Transverse colon (tissue), 4 donors: ENCODE results near the gene GRM7. TPM values are rescaled to one million over a fixed set of nuclear protein-coding genes. Genes with fewer than 3 reads are reported as not detected.

ENCODE experiments used
- DNase-seq: peaks from one replicate; pipeline ENCODE4 v3.0.0-alpha.2; 2019
- H3K27ac ChIP-seq, 4 donors: fragments of 200-600 bp; sonication (generic); 2 replicates each; pipeline ENCODE4 v1.5.1; 2016 to 2018; ENCODE audit warnings: inconsistent platforms in 4 of 4
- H3K27me3 ChIP-seq: fragments of 200-600 bp; sonication (generic); 2 replicates; pipeline ENCODE4 v1.5.1; 2017; ENCODE audit warnings: inconsistent platforms
- H3K36me3 ChIP-seq, 4 donors: fragments of 200-600 bp; sonication (generic); 2 replicates each; pipeline ENCODE4 v1.5.1; 2017 to 2019; ENCODE audit warnings: inconsistent platforms in 4 of 4
- H3K4me1 ChIP-seq, 4 donors: fragments of 200-600 bp; sonication (generic); 2 replicates each; pipeline ENCODE4 v1.5.1; 2017 to 2020; ENCODE audit warnings: inconsistent platforms in 4 of 4
- H3K4me3 ChIP-seq, 4 donors: fragments of 200-600 bp; sonication (generic); 1 replicate in 1 of 4; 2 replicates in 3 of 4; pipeline versions ENCODE4 v1.5.1 to v1.6.1; 2017 to 2019; ENCODE audit warnings: inconsistent platforms in 4 of 4
- H3K9me3 ChIP-seq, 2 donors: fragments of 200-600 bp; sonication (generic); 2 replicates each; pipeline ENCODE4 v1.5.1; 2017 to 2019; ENCODE audit warnings: inconsistent platforms in 2 of 2
- EP300 ChIP-seq: sonication (generic); formaldehyde crosslinking; IDR thresholded peaks from one replicate; pipeline ENCODE4 v1.6.1; 2017; ENCODE audit warnings: antibody characterized with exemption, low read depth
- POLR2A ChIP-seq: fragments of 450-650 bp; IDR thresholded peaks from one replicate; pipeline ENCODE4 v1.6.1; 2016; ENCODE audit warnings: antibody characterized with exemption, mild to moderate bottlenecking, moderate library complexity
- POLR2AphosphoS5 ChIP-seq, 3 donors: sonication (generic); formaldehyde crosslinking; IDR thresholded peaks; one replicate each; pipeline ENCODE4 v1.6.1; 2016; ENCODE audit warnings: antibody characterized with exemption in 3 of 3
- WGBS, 2 donors: methylation state at CpG; one replicate each; pipeline ENCODE4 v1.1.5; 2018; ENCODE audit warnings: low coverage in 1 of 2; 5-methylcytosine and 5-hydroxymethylcytosine counted together
- in situ Hi-C, 4 donors: fragments of 200-750 bp; cut with MboI; loops; one replicate each; pipeline versions ENCODE4 v1.15.0 to v1.15.1; 2017; ENCODE audit warnings: low sequenced_read_pairs in 3 of 4, low pct_ligation_motif_present in 1 of 4, low pct_unique_long_range_greater_than_20kb in 1 of 4
- intact Hi-C: fragments of 100-400 bp; cut with DNase I; formaldehyde crosslinking; loops from one replicate; pipeline ENCODE4 v1.15.1; 2023; ENCODE audit warnings: low total_unique reads
- total RNA-seq, 4 donors: library from RNA; depleted of rRNA; stranded (reverse); fragments of >200 nt; gene quantifications; one replicate each; pipeline ENCODE4 v1.1.0, GENCODE V29; 2016
- TF ChIP-seq, protein P1 (sequence below), 5 experiments: fragments of 200-600 bp in 3 of 5; fragments of 450-650 bp in 2 of 5; sonication (generic) in 3 of 5; IDR thresholded peaks; 1 replicate in 2 of 5; 2 replicates in 3 of 5; pipeline ENCODE4 v1.5.1; 2016 to 2017; ENCODE audit warnings: antibody characterized with exemption in 5 of 5, inconsistent platforms in 3 of 5, mild to moderate bottlenecking in 2 of 5, moderate library complexity in 1 of 5

The GRM7 gene
- under 1 TPM in 3 of 4 donors, not detected in 1; 0.14 to 0.20 (median 0.16) TPM for total RNA-seq

DNA sequence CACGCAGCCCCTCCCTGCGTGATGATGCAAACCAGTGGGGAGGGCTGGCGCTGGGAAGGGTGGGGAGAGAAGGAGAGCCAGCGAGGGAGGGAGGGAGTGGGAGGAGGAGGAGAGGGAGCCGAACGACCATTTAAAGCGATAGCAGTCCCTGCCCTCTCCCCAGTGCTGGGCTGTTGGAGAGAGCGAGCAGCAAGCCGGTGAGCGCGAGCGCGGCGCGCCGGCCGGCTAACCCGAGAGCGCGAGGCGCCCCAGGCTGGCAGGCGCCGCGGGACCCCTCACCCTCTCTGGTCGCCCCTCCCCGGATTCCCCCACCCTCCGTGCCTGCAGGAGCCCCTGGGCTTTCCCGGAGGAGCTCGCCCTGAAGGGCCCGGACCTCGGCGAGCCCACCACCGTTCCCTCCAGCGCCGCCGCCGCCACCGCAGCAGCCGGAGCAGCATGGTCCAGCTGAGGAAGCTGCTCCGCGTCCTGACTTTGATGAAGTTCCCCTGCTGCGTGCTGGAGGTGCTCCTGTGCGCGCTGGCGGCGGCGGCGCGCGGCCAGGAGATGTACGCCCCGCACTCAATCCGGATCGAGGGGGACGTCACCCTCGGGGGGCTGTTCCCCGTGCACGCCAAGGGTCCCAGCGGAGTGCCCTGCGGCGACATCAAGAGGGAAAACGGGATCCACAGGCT lies at the start of gene GRM7:
GRM7 (plus strand) TSS at position 162 of the 671 bp plus-strand sequence.
- WGBS, 2 donors, result 21% methylated on average over 12 of the region's 62 CpGs; no CpG with 5 or more reads in 1 of the 2 donors
- Histone ChIP-seq H3K27me3 (peaks cover 49% of the 10 kb centered on the region), H3K4me3 (peak within 1 kb of the TSS in 2 of 4 donors; percentile 18 to 37), H3K4me1 (peaks cover 0 to 4% (median 0%) of the 10 kb centered on the region in 4 donors), H3K27ac (no peak within 1 kb of the TSS), H3K9me3 (no peaks in the 10 kb centered on the region), H3K36me3 (no peaks in the 10 kb centered on the region)
- TF ChIP-seq POLR2A (no peak), POLR2AphosphoS5 (IDR thresholded peaks at IDR 0.05) (no peak)
- TF ChIP-seq, protein P1, sequence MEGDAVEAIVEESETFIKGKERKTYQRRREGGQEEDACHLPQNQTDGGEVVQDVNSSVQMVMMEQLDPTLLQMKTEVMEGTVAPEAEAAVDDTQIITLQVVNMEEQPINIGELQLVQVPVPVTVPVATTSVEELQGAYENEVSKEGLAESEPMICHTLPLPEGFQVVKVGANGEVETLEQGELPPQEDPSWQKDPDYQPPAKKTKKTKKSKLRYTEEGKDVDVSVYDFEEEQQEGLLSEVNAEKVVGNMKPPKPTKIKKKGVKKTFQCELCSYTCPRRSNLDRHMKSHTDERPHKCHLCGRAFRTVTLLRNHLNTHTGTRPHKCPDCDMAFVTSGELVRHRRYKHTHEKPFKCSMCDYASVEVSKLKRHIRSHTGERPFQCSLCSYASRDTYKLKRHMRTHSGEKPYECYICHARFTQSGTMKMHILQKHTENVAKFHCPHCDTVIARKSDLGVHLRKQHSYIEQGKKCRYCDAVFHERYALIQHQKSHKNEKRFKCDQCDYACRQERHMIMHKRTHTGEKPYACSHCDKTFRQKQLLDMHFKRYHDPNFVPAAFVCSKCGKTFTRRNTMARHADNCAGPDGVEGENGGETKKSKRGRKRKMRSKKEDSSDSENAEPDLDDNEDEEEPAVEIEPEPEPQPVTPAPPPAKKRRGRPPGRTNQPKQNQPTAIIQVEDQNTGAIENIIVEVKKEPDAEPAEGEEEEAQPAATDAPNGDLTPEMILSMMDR (IDR thresholded peaks at IDR 0.05), result no peak
- intact Hi-C loops, result no loop called here
- no peak for DNase-seq
- in situ Hi-C loops, result no loop called here

DNA sequence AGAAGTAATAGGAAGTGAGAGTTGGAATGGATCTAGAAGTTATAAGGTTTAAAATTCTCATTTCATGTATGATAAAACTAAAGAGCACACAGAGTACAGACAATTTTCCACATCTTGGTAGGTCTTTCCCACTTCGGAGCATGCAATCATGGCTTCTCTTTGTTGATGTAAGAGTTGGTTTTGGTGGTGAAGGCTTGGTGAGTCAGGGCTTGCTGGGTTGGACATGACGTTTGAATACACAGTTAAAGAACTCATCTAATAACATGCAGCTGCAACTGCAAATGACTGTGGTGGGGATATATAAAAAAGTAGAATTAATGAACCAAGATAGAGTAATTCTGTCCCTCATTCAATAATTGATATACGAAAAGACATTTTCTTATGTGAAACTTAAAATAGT lies 39.5 kb upstream of the GRM7 start:
- DNase-seq, result no peak
- Histone ChIP-seq H3K36me3 (no peaks in the 10 kb centered on the region), H3K27me3 (no peaks in the 10 kb centered on the region), H3K9me3 (no peaks in the 10 kb centered on the region), H3K27ac (no peak overlapping the region), H3K4me3 (no peak overlapping the region), H3K4me1 (no peaks in the 10 kb centered on the region)
- intact Hi-C loops (no loop called here), in situ Hi-C loops (loop anchor here in 2 of 4 donors (25.0 kb wide), 2 partner anchors 434 to 609 kb away; no protein-coding TSS in a partner anchor)
- WGBS, 2 donors, result 74 to 85% methylated on average over 3 of the region's 3 CpGs
- TF ChIP-seq, protein P1 (IDR thresholded peaks at IDR 0.05), result no peak
- TF ChIP-seq POLR2A, result no peak
- TF ChIP-seq POLR2AphosphoS5 (IDR thresholded peaks at IDR 0.05), result no peak
- TF ChIP-seq EP300, result no peak

DNA sequence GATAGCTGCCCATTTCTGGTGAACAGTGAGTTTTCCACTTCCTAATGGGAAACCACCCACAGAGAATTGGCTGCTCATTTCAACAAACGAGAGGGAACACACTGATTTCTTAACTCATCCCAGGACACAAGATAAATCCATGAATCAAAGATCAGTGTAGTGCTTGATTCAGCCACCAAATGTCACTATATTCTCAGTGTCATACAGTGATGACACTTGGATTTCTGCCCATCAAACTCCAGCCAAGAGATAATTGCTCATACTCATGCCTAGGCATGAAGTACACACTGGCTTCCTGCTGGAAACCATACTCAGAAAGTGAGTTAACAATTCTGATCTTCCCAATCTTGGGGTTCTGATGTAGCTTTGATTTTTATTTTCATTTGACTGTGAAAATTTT lies 35.4 kb upstream of the GRM7 start:
- 57 to 100% methylated on average over 1 of the region's 1 CpG for WGBS, 2 donors
- intact Hi-C loops, result no loop called here
- Histone ChIP-seq H3K9me3 (no peaks in the 10 kb centered on the region), H3K27ac (no peak overlapping the region), H3K4me3 (no peak overlapping the region), H3K4me1 (no peaks in the 10 kb centered on the region), H3K36me3 (no peaks in the 10 kb centered on the region), H3K27me3 (no peaks in the 10 kb centered on the region)
- TF ChIP-seq POLR2A (no peak), EP300 (no peak), POLR2AphosphoS5 (IDR thresholded peaks at IDR 0.05) (no peak)
- TF ChIP-seq, protein P1 (IDR thresholded peaks at IDR 0.05), result no peak
- DNase-seq, result no peak
- in situ Hi-C loops, result no loop called here

DNA sequence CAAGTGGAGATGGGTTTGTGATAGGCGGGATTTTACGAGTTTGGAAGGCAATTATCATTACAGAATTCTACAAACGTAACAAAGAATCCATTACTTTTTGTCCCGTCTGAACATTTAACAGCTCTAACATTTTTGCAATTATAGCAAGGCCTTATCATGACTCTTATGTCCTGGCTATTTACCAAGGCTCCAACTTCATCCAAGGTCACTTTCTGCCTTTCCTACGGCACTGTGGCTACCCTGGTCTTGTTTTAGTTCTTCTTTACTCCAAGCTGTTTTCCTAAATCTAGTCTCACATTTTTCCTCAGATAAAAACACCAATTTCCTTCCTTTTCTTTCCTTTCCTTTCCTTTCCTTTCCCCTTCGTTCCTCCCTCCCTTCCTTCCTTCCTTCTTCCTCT lies 33.5 kb upstream of the GRM7 start:
- intact Hi-C loops, result no loop called here
- no peaks in the 10 kb centered on the region for H3K4me1 ChIP-seq
- 63 to 75% methylated on average over 6 of the region's 6 CpGs for WGBS, 2 donors
- no peak overlapping the region for H3K4me3 ChIP-seq
- no peak overlapping the region for H3K27ac ChIP-seq
- H3K9me3 ChIP-seq, result no peaks in the 10 kb centered on the region
- in situ Hi-C loops, result no loop called here
- no peaks in the 10 kb centered on the region for H3K27me3 ChIP-seq
- TF ChIP-seq, protein P1 (IDR thresholded peaks at IDR 0.05), result no peak
- no peak for TF ChIP-seq POLR2AphosphoS5 (IDR thresholded peaks at IDR 0.05)
- no peak for TF ChIP-seq EP300
- H3K36me3 ChIP-seq, result no peaks in the 10 kb centered on the region
- DNase-seq, result no peak
